KMS-11 (cell line): ENCODE data around the gene KDM2B.

Source experiments
- H2AFZ ChIP-seq: fragments of 200-600 bp; sonication (generic); 2 replicates; pipeline ENCODE4 v1.6.1; 2016; ENCODE audit warnings: antibody characterized with exemption, mixed run types, low read depth
- H3K27ac ChIP-seq: fragments of 200-600 bp; sonication (generic); 2 replicates; pipeline ENCODE4 v1.6.1; 2016; ENCODE audit warnings: mild to moderate bottlenecking, mixed run types
- H3K27me3 ChIP-seq: fragments of 200-600 bp; sonication (generic); 2 replicates; pipeline ENCODE4 v1.6.1; 2017; ENCODE audit warnings: mild to moderate bottlenecking, low read depth, mixed run types, moderate library complexity; ENCODE audit not compliant: insufficient read depth
- H3K36me3 ChIP-seq: fragments of 200-600 bp; sonication (generic); 2 replicates; pipeline ENCODE4 v1.6.1; 2017; ENCODE audit warnings: mild to moderate bottlenecking, mixed run types; ENCODE audit not compliant: insufficient read depth
- H3K4me1 ChIP-seq: fragments of 200-600 bp; sonication (generic); 2 replicates; pipeline ENCODE4 v1.6.1; 2016; ENCODE audit warnings: mild to moderate bottlenecking, low read depth, mixed run types; ENCODE audit not compliant: poor library complexity, severe bottlenecking
- H3K4me2 ChIP-seq: fragments of 200-600 bp; sonication (generic); 2 replicates; pipeline ENCODE4 v1.7.0; 2016; ENCODE audit warnings: mild to moderate bottlenecking, mixed run types
- H3K4me3 ChIP-seq: fragments of 200-600 bp; sonication (generic); IDR thresholded peaks from 2 replicates; pipeline ENCODE4 v1.6.1; 2017; ENCODE audit warnings: low read depth, low read length, mixed read lengths; ENCODE audit not compliant: insufficient read depth
- H3K79me2 ChIP-seq: fragments of 200-600 bp; sonication (generic); 2 replicates; pipeline ENCODE4 v1.6.1; 2016; ENCODE audit warnings: low read depth, mixed run types; ENCODE audit not compliant: insufficient read depth
- H3K9ac ChIP-seq: fragments of 200-600 bp; sonication (generic); 2 replicates; pipeline ENCODE4 v1.6.1; 2016; ENCODE audit warnings: mild to moderate bottlenecking, mixed run types
- H4K20me1 ChIP-seq: fragments of 200-600 bp; sonication (generic); 2 replicates; pipeline ENCODE4 v1.6.1; 2016; ENCODE audit warnings: mild to moderate bottlenecking, mixed run types; ENCODE audit not compliant: insufficient read depth
- TF ChIP-seq, protein P1 (sequence below): fragments of 200-600 bp; sonication (generic); conservative IDR thresholded peaks from 2 replicates; pipeline ENCODE4 v1.6.1; 2017; ENCODE audit warnings: low read depth, mild to moderate bottlenecking, antibody characterized with exemption, low read length, moderate library complexity, mixed read lengths

KDM2B gene

DNA sequence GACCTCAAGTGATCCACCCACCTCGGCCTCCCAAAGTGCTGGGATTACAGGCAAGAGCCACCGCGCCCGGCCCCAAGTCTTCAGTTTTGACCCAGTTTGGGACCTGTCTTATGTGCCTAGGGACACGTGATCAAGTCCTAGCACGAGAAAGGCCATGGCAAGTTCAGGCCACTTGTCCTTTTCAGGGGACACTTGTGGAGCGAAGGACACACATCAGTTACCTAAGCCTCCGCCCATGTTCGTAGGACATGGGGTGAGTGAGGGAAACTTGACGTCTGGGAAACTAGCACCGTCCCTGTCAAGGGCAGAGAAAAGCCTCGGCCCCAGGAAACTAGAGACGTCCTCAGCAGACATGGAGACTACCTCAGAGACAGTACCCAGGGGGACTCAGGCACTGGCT, 60.7 kb downstream of the KDM2B start:
- H3K4me1 ChIP-seq = no peaks in the 10 kb centered on the region
- H4K20me1 ChIP-seq = no peaks in the 10 kb centered on the region
- H3K9ac ChIP-seq = no peak overlapping the region
- H3K36me3 ChIP-seq = no peaks in the 10 kb centered on the region
- TF ChIP-seq, protein P1, sequence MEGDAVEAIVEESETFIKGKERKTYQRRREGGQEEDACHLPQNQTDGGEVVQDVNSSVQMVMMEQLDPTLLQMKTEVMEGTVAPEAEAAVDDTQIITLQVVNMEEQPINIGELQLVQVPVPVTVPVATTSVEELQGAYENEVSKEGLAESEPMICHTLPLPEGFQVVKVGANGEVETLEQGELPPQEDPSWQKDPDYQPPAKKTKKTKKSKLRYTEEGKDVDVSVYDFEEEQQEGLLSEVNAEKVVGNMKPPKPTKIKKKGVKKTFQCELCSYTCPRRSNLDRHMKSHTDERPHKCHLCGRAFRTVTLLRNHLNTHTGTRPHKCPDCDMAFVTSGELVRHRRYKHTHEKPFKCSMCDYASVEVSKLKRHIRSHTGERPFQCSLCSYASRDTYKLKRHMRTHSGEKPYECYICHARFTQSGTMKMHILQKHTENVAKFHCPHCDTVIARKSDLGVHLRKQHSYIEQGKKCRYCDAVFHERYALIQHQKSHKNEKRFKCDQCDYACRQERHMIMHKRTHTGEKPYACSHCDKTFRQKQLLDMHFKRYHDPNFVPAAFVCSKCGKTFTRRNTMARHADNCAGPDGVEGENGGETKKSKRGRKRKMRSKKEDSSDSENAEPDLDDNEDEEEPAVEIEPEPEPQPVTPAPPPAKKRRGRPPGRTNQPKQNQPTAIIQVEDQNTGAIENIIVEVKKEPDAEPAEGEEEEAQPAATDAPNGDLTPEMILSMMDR = no peak
- H3K79me2 ChIP-seq = no peaks in the 10 kb centered on the region
- no peaks in the 10 kb centered on the region for H3K27me3 ChIP-seq
- H2AFZ ChIP-seq = no peak overlapping the region
- no peak overlapping the region for H3K4me3 ChIP-seq
- no peak overlapping the region for H3K4me2 ChIP-seq
- no peak overlapping the region for H3K27ac ChIP-seq

DNA sequence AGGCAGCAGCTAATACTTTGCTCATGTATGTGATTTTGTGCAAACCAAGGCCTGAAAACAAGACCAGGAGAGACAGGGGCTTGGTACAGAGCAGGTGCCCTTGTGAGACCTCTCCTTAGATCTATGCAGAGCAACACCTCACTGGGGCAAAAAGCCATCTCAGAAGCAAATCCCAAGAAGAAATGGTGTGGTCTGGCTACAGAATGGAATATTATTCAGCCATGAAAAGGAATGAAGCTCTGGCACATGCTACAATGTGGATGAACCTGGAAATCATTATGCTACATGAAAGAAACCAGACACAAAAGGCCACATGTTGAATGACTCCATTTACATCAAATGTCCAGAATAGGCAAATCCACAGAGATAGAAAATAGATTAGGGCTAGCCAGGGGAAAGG, 61.6 kb downstream of the KDM2B start:
- H3K4me3 ChIP-seq = no peak overlapping the region
- TF ChIP-seq, protein P1 = no peak
- no peak overlapping the region for H3K27ac ChIP-seq

DNA sequence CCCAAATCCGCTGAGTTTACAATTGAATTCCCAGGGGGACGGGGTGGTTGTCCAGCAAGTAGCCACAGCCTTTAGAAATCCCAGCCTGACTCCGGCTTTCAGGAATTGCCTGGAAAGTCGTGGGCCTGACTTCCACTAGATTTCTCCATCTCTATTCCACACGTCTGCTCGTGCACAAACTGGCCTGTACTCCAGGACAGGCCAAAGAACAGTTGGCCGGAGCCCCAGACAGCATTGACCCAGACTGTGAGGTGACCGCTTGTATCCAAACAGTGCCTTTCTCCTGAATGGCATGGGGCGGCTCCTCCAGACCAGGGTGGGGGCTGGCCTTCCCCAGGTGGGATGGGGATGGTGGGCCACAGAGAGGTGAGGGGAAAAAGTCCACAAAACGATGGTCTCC, 62.2 kb downstream of the KDM2B start:
- Histone ChIP-seq H3K4me2 (no peak overlapping the region), H3K79me2 (no peaks in the 10 kb centered on the region), H3K27me3 (no peaks in the 10 kb centered on the region), H3K36me3 (no peaks in the 10 kb centered on the region), H3K27ac (no peak overlapping the region), H3K4me3 (no peak overlapping the region), H4K20me1 (no peaks in the 10 kb centered on the region), H3K9ac (no peak overlapping the region), H3K4me1 (no peaks in the 10 kb centered on the region), H2AFZ (no peak overlapping the region)
- TF ChIP-seq, protein P1 = no peak

More for the DNA sequence above, 61.6 kb downstream of the KDM2B start:
- Histone ChIP-seq H3K79me2 (no peaks in the 10 kb centered on the region), H2AFZ (no peak overlapping the region), H3K36me3 (no peaks in the 10 kb centered on the region), H3K27me3 (no peaks in the 10 kb centered on the region), H3K4me2 (no peak overlapping the region), H3K4me1 (no peaks in the 10 kb centered on the region), H4K20me1 (no peaks in the 10 kb centered on the region), H3K9ac (no peak overlapping the region)

DNA sequence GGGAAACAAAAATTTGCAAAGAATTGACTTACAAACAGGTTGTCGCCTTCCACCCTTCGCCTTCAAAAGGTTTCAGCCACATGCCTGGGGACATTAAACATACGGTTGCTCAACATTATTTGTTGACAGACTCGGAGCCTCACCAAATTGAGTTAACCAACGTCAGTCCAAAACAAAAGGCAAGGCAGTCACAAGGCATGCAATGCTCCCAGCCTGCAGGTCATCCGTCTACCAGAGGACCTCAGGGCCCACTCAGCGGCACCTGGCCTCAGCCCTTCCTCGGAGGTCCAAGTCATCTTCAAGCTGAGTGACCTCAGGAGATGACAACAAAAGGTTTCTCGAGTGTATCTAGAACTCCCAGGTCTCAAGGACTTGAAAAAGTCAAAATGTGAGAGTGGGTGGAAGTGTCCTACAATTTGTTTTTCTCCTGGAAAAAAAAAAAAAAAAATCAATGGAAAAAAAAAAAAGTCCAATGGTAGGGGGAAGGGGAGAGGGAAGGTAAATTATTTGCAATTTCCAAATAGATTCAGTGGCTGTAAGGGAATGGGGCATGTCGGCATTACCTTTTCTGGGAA, 64.3 kb downstream of the KDM2B start:
- TF ChIP-seq, protein P1 = no peak
- H3K27ac ChIP-seq = no peak overlapping the region
- no peak overlapping the region for H2AFZ ChIP-seq
- no peaks in the 10 kb centered on the region for H3K79me2 ChIP-seq
- no peaks in the 10 kb centered on the region for H4K20me1 ChIP-seq
- no peaks in the 10 kb centered on the region for H3K4me1 ChIP-seq
- no peaks in the 10 kb centered on the region for H3K27me3 ChIP-seq
- H3K4me2 ChIP-seq = no peak overlapping the region
- H3K9ac ChIP-seq = no peak overlapping the region
- no peak overlapping the region for H3K4me3 ChIP-seq
- no peaks in the 10 kb centered on the region for H3K36me3 ChIP-seq
